Gastrocnemius medialis (tissue), 4 donors: ENCODE data around the gene LPCAT2. TPM values are rescaled to one million over a fixed set of nuclear protein-coding genes. Genes with fewer than 3 reads are reported as not detected.

Source experiments
- ATAC-seq, 2 donors: fragments of 150-250 bp; one replicate each; pipeline ENCODE4 v1.9.1; 2016
- DNase-seq, 2 donors: peaks; one replicate each; pipeline ENCODE4 v3.0.0-alpha.2; 2019
- H3K27ac ChIP-seq, 4 donors: fragments of 200-600 bp; sonication (generic); 1 replicate in 1 of 4; 2 replicates in 3 of 4; pipeline ENCODE4 v1.5.1; 2016 to 2018; ENCODE audit warnings: mild to moderate bottlenecking in 2 of 4, moderate library complexity in 1 of 4
- H3K27me3 ChIP-seq, 3 donors: fragments of 200-600 bp; sonication (generic) in 2 of 3; 1 replicate in 1 of 3; 2 replicates in 2 of 3; pipeline versions ENCODE4 v1.5.1 to v1.6.0; 2016 to 2019; ENCODE audit warnings: mild to moderate bottlenecking in 1 of 3, moderate library complexity in 1 of 3
- H3K36me3 ChIP-seq, 2 donors: fragments of 200-600 bp; sonication (generic) in 1 of 2; one replicate each; pipeline ENCODE4 v1.5.1; 2017 to 2018
- H3K4me1 ChIP-seq, 2 donors: fragments of 200-600 bp; sonication (generic) in 1 of 2; one replicate each; pipeline ENCODE4 v1.5.1; 2016 to 2017; ENCODE audit warnings: mild to moderate bottlenecking in 2 of 2
- H3K4me3 ChIP-seq, 4 donors: fragments of 200-600 bp; sonication (generic) in 3 of 4; 1 replicate in 1 of 4; 2 replicates in 3 of 4; pipeline ENCODE4 v1.5.1; 2016 to 2019; ENCODE audit warnings: mild to moderate bottlenecking in 2 of 4
- H3K9me3 ChIP-seq, 3 donors: fragments of 200-600 bp; sonication (generic) in 2 of 3; 1 replicate in 1 of 3; 2 replicates in 2 of 3; pipeline ENCODE4 v1.5.1; 2016 to 2019
- POLR2A ChIP-seq, 2 donors: fragments of 450-650 bp; IDR thresholded peaks; one replicate each; pipeline ENCODE4 v1.6.1; 2017; ENCODE audit warnings: antibody characterized with exemption in 2 of 2, mild to moderate bottlenecking in 2 of 2, moderate library complexity in 2 of 2
- in situ Hi-C, 4 donors: fragments of 200-750 bp; cut with MboI; loops; one replicate each; pipeline versions ENCODE4 v1.15.0 to v1.8.0; 2017; ENCODE audit warnings: low sequenced_read_pairs in 4 of 4
- intact Hi-C: fragments of 100-400 bp; cut with DNase I; formaldehyde crosslinking; loops from one replicate; pipeline ENCODE4 v1.15.1; 2023; ENCODE audit warnings: low total_unique reads
- total RNA-seq, 4 donors: library from RNA; depleted of rRNA; stranded (reverse); fragments of >200 nt; gene quantifications; one replicate each; pipeline versions ENCODE4 v1.1.0 to v1.2.3, GENCODE V29; 2016
- TF ChIP-seq, protein P1 (sequence below), 5 experiments: fragments of 450-650 bp in 3 of 5; fragments of 200-600 bp in 2 of 5; sonication (generic) in 2 of 5; IDR thresholded peaks in 4 of 5; conservative IDR thresholded peaks in 1 of 5; 1 replicate in 4 of 5; 2 replicates in 1 of 5; pipeline ENCODE4 v1.5.1; 2016 to 2019; ENCODE audit warnings: antibody characterized with exemption in 5 of 5, mild to moderate bottlenecking in 3 of 5, moderate library complexity in 3 of 5

The LPCAT2 gene
- total RNA-seq, 4 donors from 2014 or later = 1.2 to 6.7 (median 4.7) TPM

DNA sequence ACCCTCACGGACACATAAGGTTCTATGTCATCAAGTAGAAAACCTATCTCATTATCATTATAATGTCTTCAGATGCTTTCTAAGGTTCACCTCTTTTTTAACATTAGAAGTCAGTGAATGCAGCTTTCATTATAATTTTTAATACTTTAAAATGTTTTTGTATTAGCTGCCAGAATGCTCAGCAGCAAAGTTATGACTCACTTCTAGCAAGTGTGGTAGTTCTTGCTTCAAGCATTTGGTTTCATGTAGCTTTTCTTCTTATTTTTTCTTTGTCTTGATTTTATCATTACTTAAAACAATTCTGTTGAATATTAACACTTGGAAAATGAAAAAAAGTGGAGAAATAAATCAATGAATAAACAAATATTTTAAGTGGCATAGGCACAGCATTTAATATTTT is 23.4 kb downstream of the LPCAT2 start:
- Histone ChIP-seq H3K9me3 (no peaks in the 10 kb centered on the region), H3K36me3 (no peaks in the 10 kb centered on the region), H3K27ac (no peak overlapping the region), H3K4me1 (no peaks in the 10 kb centered on the region), H3K27me3 (no peaks in the 10 kb centered on the region), H3K4me3 (no peak overlapping the region)
- no peak for ATAC-seq
- in situ Hi-C loops = no loop called here
- DNase-seq = no peak
- intact Hi-C loops = no loop called here
- no peak for TF ChIP-seq POLR2A (IDR thresholded peaks at IDR 0.05)
- TF ChIP-seq, protein P1, sequence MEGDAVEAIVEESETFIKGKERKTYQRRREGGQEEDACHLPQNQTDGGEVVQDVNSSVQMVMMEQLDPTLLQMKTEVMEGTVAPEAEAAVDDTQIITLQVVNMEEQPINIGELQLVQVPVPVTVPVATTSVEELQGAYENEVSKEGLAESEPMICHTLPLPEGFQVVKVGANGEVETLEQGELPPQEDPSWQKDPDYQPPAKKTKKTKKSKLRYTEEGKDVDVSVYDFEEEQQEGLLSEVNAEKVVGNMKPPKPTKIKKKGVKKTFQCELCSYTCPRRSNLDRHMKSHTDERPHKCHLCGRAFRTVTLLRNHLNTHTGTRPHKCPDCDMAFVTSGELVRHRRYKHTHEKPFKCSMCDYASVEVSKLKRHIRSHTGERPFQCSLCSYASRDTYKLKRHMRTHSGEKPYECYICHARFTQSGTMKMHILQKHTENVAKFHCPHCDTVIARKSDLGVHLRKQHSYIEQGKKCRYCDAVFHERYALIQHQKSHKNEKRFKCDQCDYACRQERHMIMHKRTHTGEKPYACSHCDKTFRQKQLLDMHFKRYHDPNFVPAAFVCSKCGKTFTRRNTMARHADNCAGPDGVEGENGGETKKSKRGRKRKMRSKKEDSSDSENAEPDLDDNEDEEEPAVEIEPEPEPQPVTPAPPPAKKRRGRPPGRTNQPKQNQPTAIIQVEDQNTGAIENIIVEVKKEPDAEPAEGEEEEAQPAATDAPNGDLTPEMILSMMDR (IDR thresholded peaks at IDR 0.05 in 4 of 5, conservative IDR thresholded peaks at IDR 0.05 in 1 of 5) = no peak

DNA sequence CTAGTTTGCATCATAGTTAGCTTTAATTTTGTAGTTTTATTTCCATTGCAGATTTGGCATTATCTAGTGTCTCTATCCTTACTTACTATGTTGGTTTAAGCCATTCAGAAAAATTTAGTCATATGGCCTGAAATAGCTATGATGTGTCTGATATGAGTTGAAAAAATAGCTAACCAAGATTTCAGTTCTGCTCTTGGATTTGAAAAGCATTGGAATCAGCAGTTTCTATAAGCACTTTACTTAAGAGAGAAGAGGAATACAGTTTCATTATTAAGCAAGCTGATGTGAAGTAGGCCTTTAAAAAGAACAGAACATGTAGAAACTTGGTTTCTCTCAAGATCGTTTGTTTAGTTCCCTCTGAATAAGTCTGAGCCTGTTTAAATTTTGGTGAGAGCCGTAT is 25.9 kb downstream of the LPCAT2 start:
- intact Hi-C loops = no loop called here
- no peak for TF ChIP-seq POLR2A (IDR thresholded peaks at IDR 0.05)
- TF ChIP-seq, protein P1 (IDR thresholded peaks at IDR 0.05 in 4 of 5, conservative IDR thresholded peaks at IDR 0.05 in 1 of 5) = no peak
- Histone ChIP-seq H3K36me3 (no peaks in the 10 kb centered on the region), H3K27me3 (no peaks in the 10 kb centered on the region), H3K9me3 (no peaks in the 10 kb centered on the region), H3K4me1 (no peaks in the 10 kb centered on the region), H3K4me3 (no peak overlapping the region), H3K27ac (no peak overlapping the region)
- no peak for ATAC-seq
- in situ Hi-C loops = no loop called here
- DNase-seq = no peak

DNA sequence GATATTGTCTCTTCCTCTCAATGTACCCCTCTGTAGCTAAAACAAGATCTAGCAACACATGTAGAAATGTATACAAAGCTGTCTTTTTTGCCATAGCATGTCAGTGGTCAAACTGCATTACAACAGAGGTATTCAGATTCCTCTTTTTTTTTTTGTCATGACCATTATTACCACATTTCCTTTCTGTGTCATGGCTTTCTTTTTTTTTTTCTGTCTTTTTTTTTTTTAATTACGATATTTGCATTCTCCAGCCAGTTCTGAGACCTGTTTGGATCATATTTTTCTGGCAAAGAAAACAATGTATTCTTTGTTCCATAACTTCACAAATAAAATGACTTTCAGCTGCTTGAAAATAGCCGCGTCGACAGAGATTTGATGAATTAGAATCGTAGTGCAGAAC is 30.2 kb downstream of the LPCAT2 start:
- DNase-seq (no peak), ATAC-seq (no peak)
- no peaks in the 10 kb centered on the region for H3K9me3 ChIP-seq
- H3K27me3 ChIP-seq = no peaks in the 10 kb centered on the region
- in situ Hi-C loops = no loop called here
- TF ChIP-seq, protein P1 (IDR thresholded peaks at IDR 0.05 in 4 of 5, conservative IDR thresholded peaks at IDR 0.05 in 1 of 5) = no peak
- TF ChIP-seq POLR2A (IDR thresholded peaks at IDR 0.05) = no peak
- peaks cover 0 to 4% of the 10 kb centered on the region in 2 donors for H3K4me1 ChIP-seq
- H3K36me3 ChIP-seq = no peaks in the 10 kb centered on the region
- no peak overlapping the region for H3K4me3 ChIP-seq
- intact Hi-C loops = no loop called here
- H3K27ac ChIP-seq = peak overlapping the region in 2 of 4 donors; percentile 14 to 35

DNA sequence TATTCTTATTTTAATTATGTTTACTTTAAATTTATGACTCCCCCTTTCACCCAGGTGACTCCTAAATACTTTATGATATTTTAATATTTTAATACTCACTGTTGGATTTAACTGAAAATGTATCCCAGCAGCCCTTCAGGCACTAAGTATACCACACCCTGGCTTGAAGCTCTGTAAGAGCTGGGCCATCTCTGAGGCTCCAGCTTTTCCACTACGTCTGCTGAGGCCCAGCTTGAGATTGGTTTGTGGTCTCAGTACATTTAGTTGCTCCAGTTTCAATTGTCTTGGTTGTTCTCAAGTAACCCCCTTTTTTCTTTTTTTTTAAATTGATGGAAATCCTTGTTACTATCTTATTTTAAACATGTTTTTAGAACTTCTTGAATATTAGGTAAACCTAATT is 30.6 kb downstream of the LPCAT2 start:
- H3K36me3 ChIP-seq = no peaks in the 10 kb centered on the region
- in situ Hi-C loops (no loop called here), intact Hi-C loops (no loop called here)
- H3K4me3 ChIP-seq = no peak overlapping the region
- no peaks in the 10 kb centered on the region for H3K27me3 ChIP-seq
- no peaks in the 10 kb centered on the region for H3K9me3 ChIP-seq
- no peak for ATAC-seq
- H3K4me1 ChIP-seq = peaks cover 0 to 4% of the 10 kb centered on the region in 2 donors
- TF ChIP-seq, protein P1 (IDR thresholded peaks at IDR 0.05 in 4 of 5, conservative IDR thresholded peaks at IDR 0.05 in 1 of 5) = no peak
- TF ChIP-seq POLR2A (IDR thresholded peaks at IDR 0.05) = no peak
- H3K27ac ChIP-seq = peak overlapping the region in 2 of 4 donors; percentile 26 to 30
- no peak for DNase-seq

DNA sequence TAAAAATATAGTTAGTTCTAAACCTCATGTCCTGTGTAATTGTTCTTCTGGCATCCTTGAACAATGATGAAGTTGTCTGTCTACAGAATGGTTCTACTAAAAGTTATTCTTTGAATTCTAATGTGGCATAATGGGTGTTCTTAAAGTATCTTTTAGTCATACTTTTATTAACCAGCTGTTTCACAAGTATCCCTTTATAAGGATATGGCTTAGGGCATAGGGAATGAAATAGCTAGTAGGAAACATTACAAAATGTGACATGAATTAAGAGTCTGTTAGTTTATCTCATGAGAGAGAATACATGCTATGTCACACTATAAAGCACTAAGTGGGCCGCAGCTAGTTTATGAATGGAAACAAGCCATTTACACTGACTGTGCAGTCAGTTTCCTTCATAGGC is 31.3 kb downstream of the LPCAT2 start:
- Histone ChIP-seq H3K4me1 (peaks cover 0 to 4% of the 10 kb centered on the region in 2 donors), H3K27ac (no peak overlapping the region), H3K9me3 (no peaks in the 10 kb centered on the region), H3K4me3 (no peak overlapping the region), H3K27me3 (no peaks in the 10 kb centered on the region), H3K36me3 (no peaks in the 10 kb centered on the region)
- DNase-seq (no peak), ATAC-seq (no peak)
- in situ Hi-C loops = loop anchor here in 3 of 4 donors (5.0 to 10.0 kb wide), 3 partner anchors 73 to 165 kb away; no protein-coding TSS in a partner anchor
- intact Hi-C loops = loop anchor here (5.0 kb wide), 1 partner anchor 43 kb away; no protein-coding TSS in a partner anchor
- TF ChIP-seq POLR2A (IDR thresholded peaks at IDR 0.05) = no peak
- TF ChIP-seq, protein P1 (IDR thresholded peaks at IDR 0.05 in 4 of 5, conservative IDR thresholded peaks at IDR 0.05 in 1 of 5) = no peak
